HL-60 (cell line): ENCODE results near the gene RSPH9.

Source experiments
- DNase-seq, 2 experiments: peaks; one replicate each; pipeline ENCODE4 v3.0.0-alpha.2; 2010 to 2020; ENCODE audit warnings: low read depth in 1 of 2, low spot score in 1 of 2
- H3K27ac ChIP-seq: fragments of 250-450 bp; sonication (Bioruptor Pico); replicated peaks from 2 replicates; pipeline ENCODE4 v1.5.1; 2020; ENCODE audit warnings: mild to moderate bottlenecking, moderate library complexity
- H3K27me3 ChIP-seq: fragments of 250-450 bp; sonication (Bioruptor Pico); 2 replicates; pipeline ENCODE4 v1.5.1; 2021; ENCODE audit warnings: mild to moderate bottlenecking, moderate library complexity; ENCODE audit not compliant: insufficient read depth, poor library complexity, severe bottlenecking
- H3K4me3 ChIP-seq: replicated peaks from 2 replicates; pipeline ENCODE4 v1.5.1; 2011; ENCODE audit warnings: mild to moderate bottlenecking, control low read depth, low read length; ENCODE audit not compliant: insufficient read depth
- GABPA ChIP-seq: IDR thresholded peaks from 2 replicates; pipeline ENCODE4 v1.6.1; 2012; ENCODE audit warnings: low read depth
- POLR2AphosphoS5 ChIP-seq: IDR thresholded peaks from 2 replicates; pipeline ENCODE4 v1.6.1; 2012; ENCODE audit warnings: low read depth
- REST ChIP-seq: IDR thresholded peaks from 2 replicates; pipeline ENCODE4 v1.6.1; 2012; ENCODE audit warnings: low read depth; ENCODE audit not compliant: insufficient replicate concordance
- SPI1 ChIP-seq: IDR thresholded peaks from 2 replicates; pipeline ENCODE4 v1.6.1; 2012; ENCODE audit warnings: low read depth, mild to moderate bottlenecking, borderline replicate concordance
- TF ChIP-seq, protein P1 (sequence below): IDR thresholded peaks from one replicate; pipeline ENCODE4 v1.5.1; 2011; ENCODE audit warnings: low read length, control low read depth, inconsistent platforms; ENCODE audit not compliant: insufficient read depth

Gene RSPH9

DNA sequence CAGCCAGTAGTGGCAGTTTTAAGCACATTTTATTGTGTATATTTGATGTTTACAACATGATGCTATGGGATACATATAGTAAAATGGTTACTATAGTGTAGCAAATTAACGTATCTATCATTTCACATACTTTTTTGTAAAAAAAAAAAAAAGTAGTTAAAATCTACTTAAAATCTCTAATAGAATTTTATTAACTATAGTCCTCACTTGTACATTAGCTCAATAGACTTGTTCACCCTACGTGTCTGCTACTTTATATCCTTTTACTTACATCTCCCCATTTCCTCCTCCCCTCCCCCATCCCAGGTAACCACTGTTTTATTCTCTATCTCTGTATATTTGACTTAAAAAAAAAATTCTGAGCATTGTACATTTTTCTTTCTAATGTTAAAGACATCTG, 38.8 kb upstream of the RSPH9 start:
- no peak overlapping the region for H3K4me3 ChIP-seq
- DNase-seq, result no peak
- no peaks in the 10 kb centered on the region for H3K27me3 ChIP-seq
- H3K27ac ChIP-seq, result no peak overlapping the region
- no peak for TF ChIP-seq GABPA

GRCh38 chr6:43608310-43608763, 36.5 kb upstream of the RSPH9 start:
- DNase-seq, result peak; percentile 37 to 62
- no peak overlapping the region for H3K4me3 ChIP-seq
- TF ChIP-seq, protein P1, sequence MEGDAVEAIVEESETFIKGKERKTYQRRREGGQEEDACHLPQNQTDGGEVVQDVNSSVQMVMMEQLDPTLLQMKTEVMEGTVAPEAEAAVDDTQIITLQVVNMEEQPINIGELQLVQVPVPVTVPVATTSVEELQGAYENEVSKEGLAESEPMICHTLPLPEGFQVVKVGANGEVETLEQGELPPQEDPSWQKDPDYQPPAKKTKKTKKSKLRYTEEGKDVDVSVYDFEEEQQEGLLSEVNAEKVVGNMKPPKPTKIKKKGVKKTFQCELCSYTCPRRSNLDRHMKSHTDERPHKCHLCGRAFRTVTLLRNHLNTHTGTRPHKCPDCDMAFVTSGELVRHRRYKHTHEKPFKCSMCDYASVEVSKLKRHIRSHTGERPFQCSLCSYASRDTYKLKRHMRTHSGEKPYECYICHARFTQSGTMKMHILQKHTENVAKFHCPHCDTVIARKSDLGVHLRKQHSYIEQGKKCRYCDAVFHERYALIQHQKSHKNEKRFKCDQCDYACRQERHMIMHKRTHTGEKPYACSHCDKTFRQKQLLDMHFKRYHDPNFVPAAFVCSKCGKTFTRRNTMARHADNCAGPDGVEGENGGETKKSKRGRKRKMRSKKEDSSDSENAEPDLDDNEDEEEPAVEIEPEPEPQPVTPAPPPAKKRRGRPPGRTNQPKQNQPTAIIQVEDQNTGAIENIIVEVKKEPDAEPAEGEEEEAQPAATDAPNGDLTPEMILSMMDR, result peak; percentile 80
- TF ChIP-seq REST (no peak), SPI1 (no peak)
- H3K27ac ChIP-seq, result no peak overlapping the region
- no peaks in the 10 kb centered on the region for H3K27me3 ChIP-seq

DNA sequence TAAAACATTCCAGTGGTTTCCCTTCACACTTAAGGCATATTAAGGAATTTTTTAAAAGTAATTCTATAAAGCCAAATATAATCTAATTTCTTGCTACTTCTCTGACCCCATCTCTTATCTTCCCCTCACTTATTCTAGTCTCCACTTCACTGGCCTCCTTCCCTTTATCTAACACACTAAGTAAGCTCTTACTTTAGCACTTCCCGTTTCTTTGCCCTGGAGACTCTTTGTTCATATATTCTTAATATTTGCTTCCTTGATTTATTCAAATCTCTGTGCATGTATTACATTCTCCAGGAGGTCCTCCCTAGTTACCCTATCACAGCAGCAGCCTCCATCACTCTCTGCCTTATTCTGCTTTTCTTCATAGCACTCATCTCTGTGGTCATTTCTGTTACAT, 36.0 kb upstream of the RSPH9 start:
- Histone ChIP-seq H3K27me3 (no peaks in the 10 kb centered on the region), H3K27ac (no peak overlapping the region), H3K4me3 (no peak overlapping the region)
- peak in 1 of 2 experiments; percentile 19 for DNase-seq
- TF ChIP-seq, protein P1, result no peak
- peak; percentile 98 for TF ChIP-seq SPI1

GRCh38 chr6:43609402-43609801, 35.4 kb upstream of the RSPH9 start:
- DNase-seq, result no peak
- H3K27me3 ChIP-seq, result no peaks in the 10 kb centered on the region
- TF ChIP-seq POLR2AphosphoS5, result no peak
- TF ChIP-seq, protein P1, result no peak
- TF ChIP-seq REST, result no peak
- no peak for TF ChIP-seq SPI1
- TF ChIP-seq GABPA, result no peak
- no peak overlapping the region for H3K4me3 ChIP-seq
- no peak overlapping the region for H3K27ac ChIP-seq
